GM19035 (cell line): ENCODE results near the gene TAC4.

Experiments
- ATAC-seq: cut with Tn5 transposase; IDR thresholded peaks from one replicate; pipeline ENCODE4 v1.9.1; 2021; ENCODE audit not compliant: unreplicated experiment

TAC4 gene

DNA sequence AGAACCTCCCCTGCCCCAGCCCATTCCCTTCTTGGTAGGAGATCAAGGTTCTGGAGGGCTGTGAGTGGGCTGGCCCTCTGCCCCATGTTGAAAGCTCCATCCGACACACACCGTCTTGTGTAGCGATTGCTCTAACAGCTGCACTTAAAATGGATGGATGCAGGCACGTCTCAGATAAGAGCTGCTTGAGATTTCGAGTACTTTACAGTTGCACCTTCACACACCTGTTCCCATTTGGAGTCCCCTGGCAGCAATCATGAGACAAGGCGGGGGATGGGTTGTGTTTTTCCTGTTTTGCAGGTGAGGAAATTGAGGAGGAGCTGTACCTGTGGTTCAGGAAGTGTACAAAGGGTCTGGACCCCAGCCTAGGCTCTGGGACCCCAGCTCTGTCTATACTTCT, 25.6 kb upstream of the TAC4 start:
- ATAC-seq = no peak

DNA sequence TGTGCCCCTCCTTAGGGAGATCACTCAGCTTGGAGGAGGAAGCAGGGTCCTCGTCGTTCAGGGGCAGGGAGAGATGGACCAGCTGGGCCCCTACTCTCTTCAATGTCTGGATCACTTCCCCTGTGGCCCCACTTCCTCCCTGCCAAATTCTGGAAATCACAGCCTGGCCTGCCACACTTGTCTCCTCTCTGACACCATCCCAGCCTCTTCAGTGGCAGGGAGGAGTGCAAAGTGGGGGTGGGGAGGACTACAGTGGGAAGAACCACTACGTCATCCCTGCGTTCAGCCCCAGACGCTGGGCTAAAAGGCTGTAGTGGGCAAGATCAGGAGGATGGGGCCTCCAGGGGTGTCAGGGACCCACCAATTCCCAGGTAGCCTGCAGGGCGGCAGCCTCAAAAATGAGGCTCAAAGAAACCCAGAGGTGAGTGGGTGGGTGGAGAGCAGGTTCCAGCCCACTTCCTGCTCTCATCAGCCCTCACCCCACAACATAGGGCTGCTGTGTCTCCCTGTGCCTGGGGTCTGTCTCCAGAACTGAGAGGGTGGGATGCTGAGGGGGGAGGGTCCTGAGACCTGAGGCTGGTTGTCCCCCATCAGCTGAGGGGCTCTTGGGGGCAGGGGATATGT, 25.0 kb upstream of the TAC4 start:
- no peak for ATAC-seq

DNA sequence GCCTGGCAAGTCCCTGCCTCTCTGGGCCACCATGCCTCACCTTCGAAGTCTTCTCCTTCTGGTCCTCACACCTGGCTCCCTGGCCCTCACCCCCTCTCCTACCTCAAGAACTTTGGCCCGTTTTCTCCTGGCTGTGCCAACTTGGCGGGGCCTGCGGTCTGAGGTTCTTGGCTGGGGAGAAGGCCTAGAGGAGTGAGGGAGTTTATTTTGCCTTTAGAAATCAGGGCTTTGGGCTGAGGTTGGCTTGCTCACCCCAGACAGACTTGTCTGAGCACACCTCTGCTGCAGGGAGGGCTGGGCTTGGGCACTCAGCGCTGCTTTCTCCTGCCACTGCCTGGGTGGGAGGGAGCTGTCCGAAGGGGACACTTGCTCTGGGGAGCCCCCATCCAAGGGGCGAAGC, 23.3 kb upstream of the TAC4 start:
- ATAC-seq = no peak

DNA sequence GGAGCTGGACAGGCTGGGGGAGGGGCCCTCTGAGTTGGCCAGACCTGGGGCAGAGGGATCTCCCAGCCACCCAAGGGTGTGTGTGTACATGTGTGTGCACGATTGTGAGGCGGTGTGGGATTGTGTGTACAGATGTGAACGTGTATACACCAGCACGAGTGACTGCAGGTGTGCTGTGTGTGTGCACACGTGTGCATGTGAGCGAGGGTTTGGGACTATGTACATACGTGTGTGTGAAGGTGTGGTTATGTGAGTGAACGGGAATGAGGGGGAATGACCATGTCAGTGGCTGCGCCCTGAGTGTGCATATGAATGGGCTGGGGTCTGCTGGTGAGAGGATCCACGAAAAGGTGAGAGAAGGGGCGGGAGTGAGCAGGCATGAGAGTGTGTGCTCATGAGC, 22.4 kb upstream of the TAC4 start:
- ATAC-seq = no peak

DNA sequence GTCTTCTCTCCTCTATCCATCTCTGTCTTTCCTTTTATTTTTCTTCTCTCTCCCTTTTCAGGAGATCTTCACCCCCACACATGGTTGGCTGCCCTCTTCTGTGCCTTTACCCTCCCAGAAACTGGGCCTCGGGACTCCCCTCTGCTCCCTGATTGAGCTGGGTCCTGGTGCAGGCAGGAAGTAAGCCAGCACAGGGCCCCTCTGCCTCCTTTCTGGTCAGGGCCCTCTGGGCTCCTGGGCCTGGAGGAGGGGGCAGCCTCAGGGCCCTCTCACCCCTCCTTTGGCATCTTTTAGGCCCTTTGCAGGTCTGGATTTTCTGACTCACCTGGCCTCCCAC, 21.1 kb upstream of the TAC4 start:
- no peak for ATAC-seq

DNA sequence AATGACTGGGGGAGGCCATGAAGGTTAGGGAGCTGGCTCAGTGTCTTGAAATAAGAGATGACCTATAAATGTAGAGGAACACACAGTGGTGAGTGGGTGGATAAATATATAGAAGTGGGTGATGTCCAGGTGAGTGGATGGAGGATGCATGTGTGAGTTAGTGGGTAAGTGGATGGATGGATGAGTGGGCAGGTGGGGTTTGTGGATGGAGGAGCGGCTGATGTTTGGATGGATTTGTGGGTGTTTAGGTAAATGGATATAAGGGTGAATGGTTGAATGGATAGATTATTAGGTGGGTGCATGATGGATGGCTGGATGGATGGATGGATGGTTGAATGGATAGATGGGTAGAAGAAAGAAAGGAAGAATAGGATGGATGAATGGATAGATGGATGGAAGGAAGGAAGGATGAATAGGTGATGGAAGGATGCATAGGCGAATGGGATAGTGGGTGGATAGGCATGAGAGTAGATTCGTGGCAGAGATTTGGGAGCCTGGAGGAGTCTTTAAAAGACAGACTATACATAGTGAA, 19.1 kb upstream of the TAC4 start:
- no peak for ATAC-seq

DNA sequence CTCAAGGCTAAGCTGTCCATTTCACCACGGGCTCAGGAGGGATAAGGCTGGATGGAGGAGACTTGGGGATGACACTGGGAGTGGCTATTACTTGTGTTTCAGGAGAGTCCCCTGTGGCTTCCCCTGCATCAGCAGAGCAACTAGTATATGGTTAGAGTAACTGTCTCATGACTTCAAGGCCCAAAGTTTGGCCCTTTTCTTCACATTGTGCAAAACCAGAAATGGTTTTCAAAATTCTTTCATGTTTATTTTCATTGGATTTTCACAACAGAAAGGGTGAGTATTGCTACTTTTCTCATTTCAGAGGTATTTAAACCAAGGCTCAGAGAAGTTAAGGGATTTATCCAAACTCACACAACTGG, 18.1 kb upstream of the TAC4 start:
- ATAC-seq = no peak

DNA sequence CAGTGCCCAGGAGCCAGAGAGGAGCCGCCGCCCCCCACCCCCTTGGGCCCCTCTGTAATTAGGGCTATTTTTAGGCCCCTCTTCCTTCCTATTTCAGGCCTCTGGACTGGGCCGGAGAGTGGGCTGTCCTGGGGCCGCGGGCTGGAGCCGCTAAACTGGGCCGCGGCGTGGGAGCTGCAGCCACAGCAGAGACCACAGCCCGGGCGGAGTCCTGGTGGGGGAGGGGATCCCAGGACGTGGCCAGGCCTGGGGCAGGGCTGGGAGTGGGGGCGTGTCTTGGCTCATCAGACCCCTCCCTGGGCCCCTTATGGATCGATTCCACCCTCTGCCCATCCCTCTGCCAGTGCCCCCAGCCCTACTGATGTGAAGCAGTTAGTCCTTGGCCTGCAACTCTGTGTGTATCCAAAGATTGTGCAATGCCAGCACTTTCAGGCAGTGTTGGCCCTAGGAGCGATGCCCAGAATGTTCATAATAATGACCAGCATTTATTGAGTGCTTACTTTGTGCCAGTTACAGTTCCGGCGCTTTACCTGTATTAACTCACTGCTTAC, 15.0 kb upstream of the TAC4 start:
- no peak for ATAC-seq

DNA sequence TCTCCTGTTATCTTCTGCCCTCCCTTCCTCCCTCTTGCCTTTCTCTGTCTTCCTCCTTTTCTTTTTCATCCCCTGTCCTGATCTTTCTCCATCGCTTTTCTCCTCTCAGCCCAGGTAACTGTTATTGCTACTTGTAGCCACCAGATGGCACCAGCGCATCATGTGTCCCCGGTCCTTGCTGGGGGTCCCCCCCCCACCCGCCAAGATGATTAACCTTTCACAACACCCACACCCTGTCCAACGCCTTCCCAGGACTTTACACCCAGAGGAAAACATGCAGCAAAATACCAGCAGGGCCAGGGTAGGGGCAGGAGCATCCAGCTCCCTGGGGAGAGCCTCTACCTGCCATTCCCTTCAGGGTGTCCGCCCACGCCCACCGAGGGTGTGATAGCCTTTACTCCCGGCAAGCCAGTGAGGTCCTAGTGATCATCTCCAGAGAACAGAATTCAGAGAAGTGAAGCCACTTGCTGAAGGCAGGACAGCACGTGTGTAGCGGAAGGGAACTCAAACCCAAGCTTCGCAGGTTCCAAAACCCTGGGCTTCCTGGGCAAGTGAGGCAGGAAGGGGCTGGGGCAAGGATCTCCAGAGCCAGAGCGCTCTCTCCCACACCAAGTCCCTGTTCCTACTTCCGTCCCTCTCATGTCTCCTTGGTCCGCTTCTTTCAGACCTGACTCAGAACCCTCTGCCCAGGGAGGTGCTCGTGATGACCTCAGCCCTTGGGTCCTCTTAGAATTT, 13.4 kb upstream of the TAC4 start:
- no peak for ATAC-seq

DNA sequence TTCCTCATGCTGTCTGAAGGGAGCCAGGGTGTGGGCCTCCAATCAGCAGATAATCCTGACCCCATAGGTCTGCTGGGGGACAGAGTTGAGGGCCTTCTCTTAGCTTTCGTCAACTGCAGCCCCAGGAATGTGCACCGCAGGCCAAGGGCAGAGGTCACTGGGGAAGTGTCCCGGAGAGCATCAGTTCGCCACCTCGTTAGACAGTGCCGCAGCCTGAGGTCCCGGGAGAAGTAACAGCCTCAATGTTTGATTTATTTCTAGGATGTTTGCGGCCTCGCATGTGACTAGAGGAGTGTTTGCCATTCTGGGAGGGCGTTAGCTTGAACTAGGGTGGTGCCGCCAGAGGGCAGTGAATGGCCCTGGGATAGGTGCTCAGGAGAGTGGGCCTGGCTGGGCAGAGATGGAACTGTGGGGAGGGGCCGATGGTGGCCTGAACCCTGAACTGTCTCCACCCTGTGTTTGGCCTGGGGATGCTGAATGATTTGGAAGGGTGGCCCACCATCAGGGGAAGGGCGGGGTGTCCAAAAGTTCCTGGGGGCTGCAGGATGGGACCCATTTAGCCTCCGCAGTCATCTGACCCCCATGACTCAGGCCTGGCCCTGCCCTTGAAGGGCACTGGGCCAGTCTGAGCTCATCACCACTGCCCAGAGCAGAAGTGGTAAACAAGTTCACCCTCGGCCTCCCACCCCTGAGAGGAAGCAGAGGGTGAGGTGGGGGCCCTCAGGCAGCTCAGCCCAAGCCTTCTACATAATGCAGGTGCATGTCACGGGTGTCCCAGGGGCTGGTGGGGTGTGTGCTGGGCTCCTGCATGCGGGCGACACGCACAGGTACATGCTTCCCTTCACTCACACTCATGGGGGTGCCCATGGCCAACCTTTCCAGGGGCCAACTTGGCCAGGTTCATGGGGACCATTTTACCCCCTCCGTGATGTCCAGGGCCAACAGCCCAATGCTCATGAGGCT, 12.4 kb upstream of the TAC4 start:
- no peak for ATAC-seq

DNA sequence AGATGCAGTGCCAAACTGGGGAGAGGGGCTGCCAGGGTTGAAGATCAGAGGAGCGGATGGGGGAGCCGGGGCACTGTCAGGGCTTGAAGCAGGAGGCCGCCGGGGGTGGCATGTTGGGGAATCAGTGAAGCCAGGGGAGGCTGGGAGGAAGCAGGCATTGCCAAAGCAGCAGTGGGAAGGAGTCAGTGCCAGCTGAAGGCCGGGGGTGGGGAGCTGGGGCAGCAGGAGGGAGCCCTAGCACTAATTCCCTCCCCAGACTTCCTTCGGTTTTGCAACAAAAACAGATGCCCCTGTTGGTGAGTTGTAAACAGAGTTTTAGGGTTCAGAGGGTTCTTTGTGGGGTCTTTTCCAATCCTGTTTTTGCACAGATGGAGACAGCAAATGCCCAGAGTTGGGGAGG, 10.9 kb upstream of the TAC4 start:
- no peak for ATAC-seq

DNA sequence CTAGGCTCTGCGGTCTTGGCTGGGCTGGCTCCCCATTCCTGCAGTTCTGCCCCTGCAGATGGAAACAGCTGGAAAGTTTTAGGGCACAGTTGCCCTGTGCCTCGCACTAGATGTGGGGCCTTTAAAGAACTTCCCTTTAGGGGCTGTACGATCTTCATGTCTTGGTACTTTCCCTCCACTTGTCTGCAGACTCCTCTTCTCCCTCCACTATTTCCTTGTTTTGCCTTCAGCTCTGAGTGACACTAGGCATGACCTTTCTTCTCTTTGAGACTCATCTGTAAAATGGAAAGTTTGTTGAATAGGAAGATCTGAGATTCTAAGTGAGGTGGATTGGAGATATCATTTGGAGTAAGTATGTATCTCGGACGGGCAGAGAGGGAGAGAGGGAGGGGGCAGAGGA, 6.3 kb upstream of the TAC4 start:
- no peak for ATAC-seq

DNA sequence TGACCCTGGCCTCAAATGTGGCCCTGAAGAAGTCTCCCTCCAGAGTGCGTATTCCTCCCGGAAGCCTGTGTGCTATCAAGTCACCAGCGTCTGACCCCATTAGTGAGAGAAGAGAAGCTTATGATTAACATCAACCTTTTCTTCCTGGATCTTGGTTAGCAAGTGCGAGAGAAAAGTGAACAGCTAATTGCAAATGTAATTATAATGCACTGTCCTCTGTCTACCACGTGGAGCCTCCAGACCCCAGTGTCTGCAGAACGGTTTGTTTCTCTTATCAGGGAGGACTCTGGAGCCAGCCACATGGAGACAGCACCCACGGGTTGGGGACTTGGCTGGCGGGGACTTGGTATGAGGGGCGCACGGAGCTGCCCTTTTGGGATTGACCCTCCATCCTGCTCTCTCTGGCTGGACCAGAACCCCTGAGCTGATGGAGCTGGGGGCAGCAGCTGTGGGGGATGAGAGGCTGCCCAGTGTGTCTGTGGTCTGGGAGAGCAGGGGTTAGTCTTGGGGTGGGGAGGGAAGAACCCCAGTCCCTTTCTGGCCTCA, 5.7 kb upstream of the TAC4 start:
- no peak for ATAC-seq

DNA sequence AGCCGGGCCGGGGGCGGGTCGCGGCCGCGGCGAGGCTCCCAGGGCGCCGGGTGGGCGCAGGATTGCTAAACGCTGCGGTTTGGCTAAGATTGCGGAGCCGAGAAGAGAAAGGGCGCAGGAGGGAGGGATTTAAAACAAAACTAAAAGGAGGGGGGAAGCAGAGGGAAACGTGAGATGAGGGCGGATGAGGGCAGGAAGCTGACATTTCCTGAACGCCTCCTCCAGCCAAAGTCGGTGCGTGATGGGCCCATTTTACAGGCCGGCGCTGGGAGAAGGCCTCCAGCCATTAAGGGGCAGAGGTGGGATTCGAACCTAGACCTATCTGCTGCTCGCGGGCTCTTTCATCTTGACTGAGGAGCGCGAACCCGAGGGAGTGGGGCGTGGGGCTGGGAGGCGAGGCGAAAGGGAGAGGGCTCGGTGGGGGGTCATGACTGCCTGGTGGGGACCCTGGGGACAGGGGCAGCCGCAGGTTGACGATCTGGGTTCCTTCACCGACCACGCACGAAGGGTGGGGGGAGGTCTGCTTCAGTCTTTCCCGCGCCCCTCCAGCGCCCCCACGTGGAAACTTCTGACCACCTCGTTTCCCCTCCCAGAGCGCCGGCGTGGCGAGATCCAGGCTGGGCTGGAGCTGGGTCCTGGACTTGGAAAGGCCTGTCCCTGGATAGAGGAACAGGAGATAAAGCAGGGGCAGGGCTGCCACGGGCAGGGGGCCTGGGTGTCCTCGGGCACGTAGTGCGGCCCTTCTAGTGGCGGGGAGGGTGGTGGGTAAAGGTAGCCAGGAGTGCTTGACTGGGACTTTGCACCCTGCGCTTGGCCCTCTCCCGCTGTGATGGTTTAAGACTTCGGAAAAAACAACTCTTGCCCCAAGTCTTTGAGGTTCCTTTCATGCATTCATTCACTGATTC, 3.8 kb upstream of the TAC4 start:
- ATAC-seq = no peak

DNA sequence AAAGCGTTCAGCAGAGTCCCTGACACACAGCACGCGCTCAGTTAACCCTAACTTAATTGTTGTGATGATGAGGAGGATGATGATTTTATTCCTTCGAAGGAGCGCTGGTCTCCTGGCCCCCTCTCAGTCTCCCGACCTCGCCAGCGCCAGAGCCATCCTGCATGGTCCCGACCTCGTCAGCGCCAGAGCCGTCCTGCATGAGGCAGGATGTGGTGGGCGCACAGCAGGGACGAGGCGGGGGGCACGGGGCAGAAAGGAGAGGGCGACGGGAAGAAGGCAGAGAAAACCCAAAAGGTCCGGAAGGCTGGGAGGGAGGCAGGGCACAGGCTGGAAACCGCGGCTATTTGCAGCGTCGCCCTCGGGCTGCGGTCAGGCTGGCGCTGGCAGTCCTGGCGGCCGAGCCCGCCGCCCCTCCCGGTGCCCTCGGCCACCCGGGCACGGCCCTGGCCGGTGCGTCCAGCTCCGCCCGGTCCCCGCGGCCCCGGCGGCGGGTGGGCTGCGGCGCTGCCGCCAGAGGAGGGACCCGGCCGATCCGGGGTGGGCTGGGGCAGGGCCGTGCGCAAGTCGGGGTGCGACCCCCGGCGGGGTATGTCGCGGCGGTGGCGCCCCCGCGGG, 3.0 kb upstream of the TAC4 start:
- no peak for ATAC-seq

DNA sequence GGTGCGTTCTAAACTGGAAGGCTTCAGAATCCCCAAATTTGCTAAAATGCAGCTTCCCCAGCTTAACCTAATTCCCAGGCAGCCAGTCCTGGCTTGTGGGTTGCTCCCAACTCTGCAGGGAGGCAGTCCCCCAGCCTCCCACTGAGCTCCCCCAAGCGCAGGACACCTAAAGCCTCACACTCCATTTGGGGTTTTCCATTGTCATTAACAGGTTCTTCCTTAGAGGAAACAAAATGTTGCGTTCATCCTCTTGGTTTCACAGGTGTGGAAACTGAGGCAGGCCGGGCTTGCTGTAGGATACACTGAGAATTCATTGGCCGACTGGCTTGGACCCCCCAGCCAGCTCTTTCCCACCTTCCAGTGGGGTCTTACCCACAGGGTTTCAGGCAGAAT, 2.3 kb upstream of the TAC4 start:
- no peak for ATAC-seq

DNA sequence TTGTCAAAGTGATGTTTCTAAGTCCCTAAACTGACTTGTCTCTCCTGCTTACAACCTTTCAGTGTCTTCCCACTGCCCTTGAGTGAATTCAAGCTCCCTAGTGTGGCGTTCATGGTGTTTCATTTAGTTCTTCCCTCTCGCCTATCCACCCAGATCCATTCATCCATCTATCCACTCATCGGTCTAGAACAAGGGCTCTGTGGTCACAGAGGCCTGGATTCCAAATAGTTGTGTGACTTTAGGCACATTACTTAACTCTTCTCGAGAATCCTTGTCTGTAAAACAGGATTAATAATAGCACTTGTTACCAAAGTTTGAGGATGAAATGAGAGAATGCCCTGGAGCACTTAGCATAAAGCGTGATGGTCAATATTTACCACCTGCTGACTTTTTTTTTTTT, 870 bp upstream of the TAC4 start:
- ATAC-seq = no peak

DNA sequence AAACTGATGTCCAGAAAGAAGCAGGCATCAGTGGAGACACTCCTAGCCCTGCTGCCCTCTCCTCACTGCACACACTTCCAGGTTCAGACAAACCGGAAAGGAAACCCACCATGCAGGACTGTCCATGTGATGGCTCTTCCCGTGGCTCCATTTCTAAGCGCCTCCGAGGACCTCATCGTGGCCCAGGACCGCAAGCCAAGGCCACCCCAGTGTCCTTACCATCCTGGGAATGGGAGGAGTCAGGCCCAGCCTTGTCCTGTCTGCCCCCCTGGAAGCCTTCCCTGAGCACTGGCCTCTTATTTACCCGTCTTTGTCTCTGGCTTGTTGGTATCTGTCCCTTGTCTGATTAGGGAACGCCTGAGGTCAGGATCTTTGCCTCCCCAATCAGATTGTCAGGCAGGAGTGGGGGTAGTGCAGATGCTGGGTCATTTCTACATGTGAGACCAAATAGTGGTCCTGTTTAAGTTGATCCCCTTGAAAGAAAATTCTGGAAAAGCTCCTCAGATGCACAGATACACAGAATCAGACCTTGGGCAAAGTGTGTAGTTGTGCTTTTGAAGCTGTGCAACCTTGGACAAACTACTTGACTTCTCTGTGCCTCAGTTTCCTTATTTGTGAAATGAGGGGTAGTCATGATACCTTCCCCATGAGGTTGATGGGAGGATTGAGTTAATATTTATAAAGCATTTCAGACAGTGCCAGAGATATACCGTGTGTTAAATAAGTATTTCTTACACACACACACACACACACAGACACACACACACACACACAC, 744 bp downstream of the TAC4 start:
- ATAC-seq = no peak

DNA sequence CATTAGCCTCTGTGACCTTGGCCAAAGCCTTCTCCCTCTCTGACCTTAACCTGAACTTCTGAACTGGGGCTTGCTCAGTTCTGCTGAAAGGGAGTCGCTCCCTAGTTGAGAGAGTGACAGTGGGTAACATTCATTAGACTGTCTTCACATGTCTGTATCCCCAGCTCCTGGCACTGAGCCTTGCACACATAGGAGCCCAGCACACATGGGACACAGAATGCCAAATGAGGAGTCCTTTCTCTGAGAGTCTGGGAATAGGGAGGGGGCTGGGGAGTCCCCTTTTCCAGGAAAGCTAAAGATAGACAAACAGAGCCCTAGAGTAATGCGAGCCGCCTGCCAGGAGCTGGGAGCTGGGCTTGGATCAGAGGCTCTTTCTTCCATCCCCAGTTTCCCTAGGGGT, 2.5 kb downstream of the TAC4 start:
- no peak for ATAC-seq
